ENCODE results near the gene SRRD. TPM values are rescaled to one million over a fixed set of nuclear protein-coding genes. Genes with fewer than 3 reads are reported as not detected.

SRRD gene
- total and polyA plus RNA-seq, 2 of the 8 experiments (the other 6 are each of a cell fraction or from before 2014, with no cell fraction given), result 17.1 to 25.3 TPM

DNA sequence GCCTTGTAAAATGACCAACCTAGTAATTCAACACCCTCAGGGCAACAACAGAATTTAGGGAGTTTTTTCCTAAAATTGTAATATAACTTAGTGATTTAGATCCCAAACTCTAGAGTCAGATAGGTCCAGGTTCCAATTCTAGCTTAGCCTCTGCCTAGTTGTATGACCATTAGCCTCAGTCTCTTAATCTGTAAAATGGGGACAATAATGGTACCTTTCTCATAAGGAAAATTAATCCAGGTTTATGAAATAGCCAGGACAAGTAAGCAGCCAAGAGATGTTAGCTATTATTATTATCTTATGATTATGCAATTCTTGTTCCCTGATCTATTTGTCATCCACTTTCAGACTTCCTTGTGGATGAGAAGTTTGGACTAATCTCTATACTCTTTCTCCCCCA, 24.5 kb downstream of the SRRD start:
- peaks cover 4 to 18% of the 10 kb centered on the region in 2 experiments for H3K79me2 ChIP-seq (ENCODE audit: control insufficient read depth in 1 of 2, insufficient read depth in 2 of 2, low read length in 2 of 2)
- H3K36me3 ChIP-seq (ENCODE audit: control insufficient read depth in 2 of 4, insufficient read depth in 4 of 4, low read length in 3 of 4), result peaks cover 26 to 55% (median 49%) of the 10 kb centered on the region in 4 experiments
- no peak overlapping the region for H2AK5ac ChIP-seq (ENCODE audit: low read depth, low read length)
- H3K4ac ChIP-seq (replicated peaks; ENCODE audit: insufficient read length, low read depth, low read length), result no peak overlapping the region
- H3K18ac ChIP-seq (ENCODE audit: extremely low read depth, low read length), result no peak overlapping the region
- ChIA-PET CTCF (ENCODE audit: partially characterized antibody) (interaction anchor here (0.7 to 1.2 kb wide), 3 partner anchors 14 to 143 kb away, joined by 3 read pairs; no protein-coding TSS in a partner anchor), POLR2A (ENCODE audit: partially characterized antibody) (interaction anchor here (0.8 to 2.7 kb wide), 3 partner anchors 8 to 166 kb away, joined by 3 to 9 read pairs (median 3); no protein-coding TSS in a partner anchor)
- H4K5ac ChIP-seq (ENCODE audit: insufficient read length, low read depth, low read length), result no peak overlapping the region
- H3K9me3 ChIP-seq (ENCODE audit: insufficient read depth in 2 of 2, low read depth in 1 of 2, low read length in 1 of 2), result no peaks in the 10 kb centered on the region
- H3K14ac ChIP-seq (ENCODE audit: insufficient read length), result no peak overlapping the region
- no peak overlapping the region for H3K9ac ChIP-seq (replicated peaks in 1 of 4; ENCODE audit: extremely low read depth in 1 of 4, low read depth in 3 of 4, low read length in 3 of 4)
- no peak overlapping the region for H2BK20ac ChIP-seq (ENCODE audit: low read length)
- DNase-seq (ENCODE audit: low read depth in 1 of 2, low spot score in 2 of 2), result no peak
- no peak overlapping the region for H4K8ac ChIP-seq (ENCODE audit: extremely low read depth, insufficient read depth, low read length)
- no peak overlapping the region for H4K91ac ChIP-seq (replicated peaks; ENCODE audit: insufficient read length, low read length)
- no peak overlapping the region for H2BK15ac ChIP-seq (ENCODE audit: low read length)
- H3K23me2 ChIP-seq (ENCODE audit: low read depth, low read length), result peaks cover 6% of the 10 kb centered on the region; the same call in 1 of the 2 replicates
- H3K4me3 ChIP-seq (ENCODE audit: extremely low read depth in 1 of 4, insufficient read depth in 2 of 4, low read depth in 3 of 4, low read length in 4 of 4), result no peak overlapping the region
- no peak overlapping the region for H3K27ac ChIP-seq (ENCODE audit: low read depth, low read length)
- H3K4me2 ChIP-seq (ENCODE audit: insufficient read depth in 1 of 2, low read depth in 2 of 2, low read length in 2 of 2), result no peak overlapping the region
- no peaks in the 10 kb centered on the region for H3K79me1 ChIP-seq (ENCODE audit: low read depth, low read length)
- no peaks in the 10 kb centered on the region for H4K20me1 ChIP-seq (replicated peaks in 1 of 2; ENCODE audit: control insufficient read depth in 1 of 2, insufficient read depth in 2 of 2, low read length in 2 of 2)
- no peak overlapping the region for H2BK120ac ChIP-seq (replicated peaks; ENCODE audit: low read depth, low read length)
- FAIRE-seq, result no peak
- no peak overlapping the region for H2BK12ac ChIP-seq (ENCODE audit: low read depth, low read length)
- no peak overlapping the region for H3K56ac ChIP-seq (replicated peaks; ENCODE audit: insufficient read length, low read depth, low read length)
- H2AFZ ChIP-seq (ENCODE audit: low read length), result no peak overlapping the region
- H2BK5ac ChIP-seq (ENCODE audit: low read depth, low read length), result no peak overlapping the region
- no peak overlapping the region for H3K23ac ChIP-seq (ENCODE audit: insufficient read length)
- TF ChIP-seq POU5F1 (IDR thresholded peaks at IDR 0.05; ENCODE audit: low read depth, low read length), result no peak
- TF ChIP-seq KDM5A (IDR thresholded peaks at IDR 0.05; ENCODE audit: low read length), result no peak
- no peak for TF ChIP-seq RFX5 (IDR thresholded peaks at IDR 0.05; ENCODE audit: borderline replicate concordance, low read depth, low read length)
- TF ChIP-seq, protein P1, sequence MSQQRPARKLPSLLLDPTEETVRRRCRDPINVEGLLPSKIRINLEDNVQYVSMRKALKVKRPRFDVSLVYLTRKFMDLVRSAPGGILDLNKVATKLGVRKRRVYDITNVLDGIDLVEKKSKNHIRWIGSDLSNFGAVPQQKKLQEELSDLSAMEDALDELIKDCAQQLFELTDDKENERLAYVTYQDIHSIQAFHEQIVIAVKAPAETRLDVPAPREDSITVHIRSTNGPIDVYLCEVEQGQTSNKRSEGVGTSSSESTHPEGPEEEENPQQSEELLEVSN (IDR thresholded peaks at IDR 0.05), result no peak
- TF ChIP-seq JUN (IDR thresholded peaks at IDR 0.05; ENCODE audit: low read depth, low read length), result no peak
- H3K4me1 ChIP-seq (replicated peaks in 1 of 4; ENCODE audit: control insufficient read depth in 3 of 4, insufficient read depth in 4 of 4, low read length in 3 of 4), result peaks cover 3 to 6% (median 4%) of the 10 kb centered on the region in 4 experiments; a peak in 5 of 7 replicates
- no peaks in the 10 kb centered on the region for H3K27me3 ChIP-seq (replicated peaks in 1 of 4; ENCODE audit: control insufficient read depth in 3 of 4, extremely low read depth in 1 of 4, insufficient read depth in 3 of 4, low read length in 3 of 4)
